CD4-positive, alpha-beta T cell treated with Interleukin-10 for 1 hour (primary cell): Measurements from ENCODE around the gene MST1R.

Experiments used
- DNase-seq: peaks from one replicate; pipeline ENCODE4 v3.0.0-alpha.2; 2020

The MST1R gene

DNA sequence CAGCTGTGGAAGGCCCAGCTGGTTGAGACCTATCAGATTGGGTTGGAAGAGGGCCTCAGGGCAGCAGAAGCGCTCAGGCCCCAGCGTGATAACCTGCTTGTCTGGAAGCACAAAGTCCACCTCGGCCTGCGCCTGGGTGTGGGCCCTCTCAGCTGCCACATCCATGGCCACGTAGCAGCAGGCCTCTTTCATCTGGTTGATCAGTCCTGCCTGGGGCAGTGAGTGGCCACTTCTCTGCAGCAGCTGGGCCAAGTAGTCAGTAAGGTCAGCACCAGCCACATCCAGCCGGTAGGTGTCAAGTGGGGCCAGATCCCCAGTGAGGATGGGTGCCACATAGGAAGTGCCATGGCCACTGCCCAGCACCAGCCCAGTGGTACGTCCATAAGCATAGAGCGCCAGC, 30.1 kb downstream of the MST1R start:
- no peak for DNase-seq

DNA sequence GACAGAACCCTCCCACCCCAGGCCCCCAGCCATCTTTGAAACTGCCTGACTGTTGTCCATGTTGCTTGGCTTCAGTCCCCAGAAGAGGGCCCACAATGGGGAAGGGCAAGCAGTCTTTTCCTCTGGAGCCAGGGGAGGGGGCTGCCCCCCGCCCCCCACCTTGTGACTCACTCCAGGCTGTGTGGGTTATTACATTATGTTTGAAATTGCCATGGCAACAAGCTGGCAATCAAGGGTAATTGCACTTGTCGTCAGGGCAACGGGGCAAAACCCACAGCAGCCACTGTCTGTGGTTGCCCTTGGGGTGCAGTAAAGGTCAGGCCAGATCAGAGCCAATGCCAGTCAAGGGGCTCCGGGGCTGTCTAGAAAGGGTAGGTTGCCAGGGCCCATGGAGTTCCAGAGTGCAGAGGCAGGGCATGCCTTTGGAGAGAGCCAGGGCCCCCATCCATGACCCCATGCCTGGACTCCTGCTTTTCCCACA, 30.8 kb downstream of the MST1R start:
- peak; percentile 36 for DNase-seq

DNA sequence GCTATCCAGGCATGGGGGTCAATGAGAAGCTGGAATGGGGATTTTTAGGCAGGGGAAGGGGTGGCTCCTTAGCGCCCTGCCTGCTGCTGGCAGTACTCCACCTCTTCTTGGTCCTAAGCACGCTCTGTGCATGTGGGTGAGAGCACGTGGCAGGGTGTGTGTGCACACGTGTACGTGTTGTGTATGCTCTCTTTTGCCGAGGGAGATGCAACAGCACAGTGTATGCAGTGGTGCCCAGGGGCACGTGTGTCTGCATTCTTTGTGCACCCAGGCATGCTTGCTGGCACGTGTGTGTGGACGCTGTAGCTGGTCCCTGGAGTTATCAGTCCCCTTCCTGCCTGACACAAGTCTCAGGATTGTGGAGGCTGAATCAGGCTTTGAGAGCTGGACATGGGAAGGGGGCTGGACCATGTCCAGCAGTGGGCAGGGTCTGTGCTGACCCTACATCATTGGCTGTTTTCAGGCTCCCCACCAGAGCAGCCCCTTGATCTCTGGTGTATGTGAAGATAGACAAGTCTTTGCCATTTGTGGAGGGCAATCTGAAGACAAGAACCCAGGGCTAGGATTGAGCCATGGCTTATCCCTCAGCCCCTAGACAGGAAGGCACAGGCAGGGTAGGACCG, 32.0 kb downstream of the MST1R start:
- DNase-seq: no peak

DNA sequence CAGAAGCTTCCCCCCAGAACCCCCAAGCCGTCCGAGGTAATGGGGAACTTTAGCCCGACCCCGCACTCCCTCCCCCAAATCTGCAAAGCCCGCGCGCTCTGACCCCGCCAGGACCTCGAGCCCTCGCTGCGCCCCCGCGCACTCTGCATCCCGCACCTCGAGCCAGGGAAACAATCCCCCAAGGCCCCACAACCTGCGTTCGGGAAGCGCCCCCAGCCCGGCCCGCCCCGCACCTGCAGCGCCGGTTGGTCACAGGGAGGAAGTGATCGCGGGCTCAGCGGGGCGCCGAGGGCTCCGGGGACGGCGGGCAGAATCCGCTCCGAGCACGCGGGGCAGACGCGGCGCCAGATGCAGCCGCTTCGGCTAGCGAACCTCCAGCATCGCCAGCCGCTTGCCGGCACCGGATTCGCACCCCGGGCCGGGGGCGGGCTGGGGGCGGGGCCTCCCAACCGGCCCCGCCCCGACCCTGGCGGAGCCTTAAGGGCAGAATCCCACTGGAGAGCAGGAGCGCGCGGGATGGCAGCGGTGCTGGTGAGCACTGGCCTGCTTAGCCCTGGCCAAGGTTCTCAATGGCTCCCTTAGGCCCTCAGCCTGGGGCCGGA, 34.0 kb downstream of the MST1R start, which contains the start of gene CAMKV:
Gene CAMKV (minus strand): TSS at position 382 of the 602 bp plus-strand sequence. CDS start 7,518 bp downstream, outside the sequence.
- DNase-seq: peak; percentile 27

DNA sequence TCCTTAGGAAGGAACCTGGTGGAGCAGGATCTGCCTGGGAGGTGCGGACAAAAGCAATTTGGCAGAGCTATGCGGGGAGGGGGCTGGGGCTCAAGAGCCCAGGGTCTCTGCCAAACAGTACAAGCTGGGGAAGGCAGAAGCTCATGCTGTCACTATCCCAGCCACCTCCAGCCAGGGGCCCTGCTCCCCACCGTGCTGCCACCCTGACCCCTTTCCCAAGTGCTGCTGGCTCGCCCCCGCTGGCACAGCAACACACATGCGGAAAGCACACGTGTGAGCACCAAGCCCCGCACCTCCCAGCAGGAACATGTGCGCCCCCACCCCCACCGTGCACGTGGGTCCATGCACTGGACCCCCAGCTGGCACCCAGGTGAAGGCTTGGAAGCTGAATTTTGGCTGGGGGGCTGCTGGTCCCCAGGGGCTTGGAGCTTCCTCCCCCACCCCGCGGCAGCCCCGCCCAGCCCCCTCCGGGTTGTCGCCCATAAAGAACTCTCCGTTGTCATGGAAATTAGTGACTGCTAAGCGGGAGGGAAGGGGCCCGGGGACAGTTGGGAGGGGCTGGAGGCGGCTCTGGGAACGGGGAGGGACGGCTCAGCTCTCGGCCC, 34.7 kb downstream of the MST1R start:
- no peak for DNase-seq

- DNase-seq: peak; percentile 16
Measured at GRCh38 chr3:49867871-49868321, 35.8 kb downstream of the MST1R start.

DNA sequence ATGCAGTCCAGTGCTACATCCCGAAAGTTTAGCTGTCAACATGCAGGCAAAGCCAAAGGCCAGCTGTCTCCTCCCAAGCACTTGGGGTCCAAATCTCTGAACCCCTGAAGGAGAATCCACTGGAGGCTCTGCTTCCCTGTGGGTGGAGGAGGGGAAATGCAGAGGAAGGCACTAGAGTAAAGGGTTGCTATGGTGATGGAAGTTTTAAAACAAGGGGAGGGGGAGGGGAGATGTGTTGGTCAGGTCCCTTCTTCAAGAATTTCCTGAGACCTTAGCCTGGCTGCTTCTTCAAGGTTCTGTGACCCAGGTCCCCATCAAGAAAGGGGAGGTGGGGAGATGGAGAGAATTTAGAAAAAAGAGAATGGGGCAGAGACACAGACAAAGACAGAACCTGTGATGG, 36.3 kb downstream of the MST1R start:
- no peak for DNase-seq

DNA sequence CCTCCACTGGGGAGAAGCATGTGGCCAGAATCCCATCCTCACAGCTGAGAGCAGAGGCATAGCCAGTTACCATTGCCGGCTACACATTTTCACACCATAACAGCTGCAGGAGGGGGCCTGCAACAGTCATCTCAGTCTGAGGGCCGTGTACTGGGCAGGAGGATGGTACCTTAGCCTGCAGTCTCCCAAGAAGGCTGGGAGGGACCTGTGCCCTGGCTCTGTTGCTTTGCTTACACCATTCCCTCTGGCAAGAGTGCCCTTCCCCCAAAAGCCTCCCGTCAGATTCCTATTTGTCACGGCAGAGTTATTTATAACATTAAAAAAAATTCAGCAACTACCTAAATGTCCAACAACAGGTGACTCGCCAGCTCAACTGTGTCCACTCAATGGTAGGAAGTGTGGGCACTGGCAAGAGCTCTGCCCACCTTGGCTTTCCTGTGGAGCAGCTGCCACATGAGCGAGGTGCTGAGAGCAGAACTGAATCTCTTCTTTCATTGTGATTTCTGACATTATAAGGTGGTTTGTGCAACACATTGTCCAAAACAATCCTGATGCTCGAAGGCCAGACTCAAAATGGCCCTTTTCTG, 38.4 kb downstream of the MST1R start:
- DNase-seq: no peak

DNA sequence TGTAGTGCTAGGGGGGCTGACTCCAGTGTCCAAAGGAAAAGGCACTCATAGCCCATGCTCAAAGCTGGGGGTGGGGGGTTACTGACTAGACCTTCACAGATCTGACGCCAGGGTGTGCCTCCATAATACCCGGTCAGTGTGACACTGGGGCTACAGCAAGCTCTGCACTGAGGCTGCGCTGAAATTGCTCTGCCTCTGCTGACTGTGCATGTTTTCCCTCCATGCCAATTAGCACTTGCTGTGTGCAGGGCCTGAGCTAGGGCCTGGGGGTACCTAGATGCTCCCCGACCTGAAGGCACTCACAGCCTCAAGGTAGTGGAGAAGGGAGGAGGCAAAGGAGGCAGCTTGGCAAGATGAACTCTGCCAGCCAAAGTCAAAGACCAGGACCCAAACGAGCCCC, 39.2 kb downstream of the MST1R start:
- no peak for DNase-seq

DNA sequence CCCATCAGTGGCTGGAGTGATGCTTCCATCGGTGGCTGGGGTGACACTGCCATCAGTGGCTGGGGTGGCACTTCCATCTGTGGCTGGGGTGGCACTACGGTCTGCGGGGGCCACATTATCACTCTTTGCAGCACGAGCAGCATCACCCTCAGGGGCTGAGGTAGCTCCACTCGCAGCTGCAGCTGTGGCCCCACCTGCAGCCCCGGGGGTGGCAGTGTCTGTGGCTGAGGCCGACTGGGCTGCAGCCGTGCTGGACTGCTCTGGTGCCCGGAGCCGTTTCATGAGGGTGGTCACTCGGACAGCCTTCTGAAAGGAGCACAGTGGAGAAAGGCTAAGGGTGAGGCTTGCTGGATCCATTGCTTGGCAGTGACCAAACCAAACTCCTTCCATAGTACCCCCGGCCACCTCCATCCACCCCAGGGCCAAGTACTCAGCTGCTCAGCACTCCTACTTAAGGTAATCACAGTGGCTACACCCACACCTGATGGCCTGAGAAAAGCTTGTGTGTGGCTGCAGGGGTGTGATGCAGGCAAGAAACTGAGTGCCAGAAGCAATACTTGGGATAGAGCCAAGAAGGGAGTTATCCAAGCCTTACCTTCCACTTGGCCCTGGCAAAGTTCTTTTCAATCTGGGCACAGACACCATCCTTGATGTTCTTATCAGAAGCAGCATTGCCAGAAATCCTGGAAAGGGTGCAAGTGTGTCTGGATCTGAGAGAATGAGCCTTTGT, 43.9 kb downstream of the MST1R start:
- DNase-seq: no peak

GRCh38 chr3:49856181-49857005, 47.3 kb downstream of the MST1R start, which contains the start of gene TRAIP:
Gene TRAIP, minus strand, starts transcription at chr3:49856564. Its CDS starts 111 bp downstream, at chr3:49856453.
- DNase-seq: peak; percentile 96

- DNase-seq: no peak
Measured at GRCh38 chr3:49855662-49856061, 48.0 kb downstream of the MST1R start.

DNA sequence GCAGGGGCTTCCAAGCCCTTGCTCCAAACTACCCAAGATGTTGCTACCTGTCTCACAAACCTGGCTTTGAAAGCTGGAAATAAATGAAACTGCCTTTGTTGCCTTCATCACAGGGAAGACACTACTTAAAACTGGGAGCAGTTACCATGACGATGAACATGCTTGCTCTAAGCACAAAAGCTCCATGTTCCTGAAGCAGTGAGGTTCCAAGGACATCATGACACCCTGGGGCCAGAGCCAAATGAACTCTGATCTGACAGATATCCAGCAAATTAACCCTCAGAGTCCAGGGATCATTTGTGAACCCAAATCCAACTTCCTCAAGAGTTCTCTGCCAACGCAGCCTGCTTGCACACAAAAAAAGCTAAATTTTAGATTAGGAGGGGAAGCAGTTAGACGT, 58.0 kb downstream of the MST1R start:
- DNase-seq: no peak

GRCh38 chr3:49844464-49845183, 59.0 kb downstream of the MST1R start:
- no peak for DNase-seq

GRCh38 chr3:49842843-49843517, 60.7 kb downstream of the MST1R start:
- no peak for DNase-seq

GRCh38 chr3:49841806-49842205, 61.9 kb downstream of the MST1R start:
- DNase-seq: no peak

DNA sequence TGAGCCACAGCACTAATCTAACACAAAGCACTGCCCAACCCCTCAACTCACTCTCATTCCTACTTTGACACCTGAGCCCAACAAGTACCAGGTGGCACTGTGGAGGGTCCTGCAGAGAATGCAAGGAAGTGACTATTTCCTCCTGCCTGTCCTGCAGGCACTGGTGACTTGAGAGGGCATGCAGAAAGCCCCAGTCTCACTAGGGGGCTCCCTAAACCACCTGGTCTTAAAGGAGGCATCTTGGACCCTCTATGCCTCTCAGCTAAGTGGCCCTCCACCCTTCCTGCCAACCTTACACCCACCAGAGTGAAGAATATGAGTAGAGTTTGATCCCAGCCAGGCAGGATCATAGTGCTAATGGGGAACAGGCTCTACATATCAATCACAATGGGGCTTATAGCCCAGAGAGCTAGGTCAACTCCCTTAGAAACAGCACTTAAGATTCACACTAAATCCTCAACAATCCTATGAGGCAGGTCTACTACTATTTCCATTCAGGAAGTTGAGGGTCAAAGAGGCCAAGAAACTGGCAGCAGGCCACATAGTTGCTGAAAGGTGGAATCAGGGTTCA, 62.5 kb downstream of the MST1R start:
- peak; percentile 8 for DNase-seq

DNA sequence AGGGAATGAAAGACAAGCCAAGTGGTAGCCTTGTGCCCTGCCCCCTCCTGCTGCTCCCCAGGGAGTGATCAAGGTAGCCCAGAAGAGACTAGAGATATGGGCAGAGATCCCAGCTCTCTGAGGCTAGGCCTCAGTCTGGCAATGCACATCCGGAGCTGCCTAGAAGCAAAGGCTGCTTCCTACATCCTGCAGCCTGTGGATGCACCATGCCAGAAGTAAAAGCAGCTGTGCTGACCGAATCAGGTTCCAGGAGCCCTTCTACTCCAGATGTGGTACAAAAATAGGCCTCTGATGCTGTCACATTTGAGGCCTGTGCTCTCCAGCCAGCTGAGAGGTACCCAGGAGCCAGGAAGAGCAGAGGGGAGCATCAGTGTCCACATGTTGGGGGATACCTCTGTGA, 63.3 kb downstream of the MST1R start:
- DNase-seq: no peak

- DNase-seq: peak; percentile 86
Measured at GRCh38 chr3:49839193-49839809, 64.4 kb downstream of the MST1R start.
